ENCODE data around the gene SNX2. TPM values are rescaled to one million over a fixed set of nuclear protein-coding genes. Genes with fewer than 3 reads are reported as not detected.

Gene SNX2
- polyA plus RNA-seq, 1 experiment: 23.5 TPM

DNA sequence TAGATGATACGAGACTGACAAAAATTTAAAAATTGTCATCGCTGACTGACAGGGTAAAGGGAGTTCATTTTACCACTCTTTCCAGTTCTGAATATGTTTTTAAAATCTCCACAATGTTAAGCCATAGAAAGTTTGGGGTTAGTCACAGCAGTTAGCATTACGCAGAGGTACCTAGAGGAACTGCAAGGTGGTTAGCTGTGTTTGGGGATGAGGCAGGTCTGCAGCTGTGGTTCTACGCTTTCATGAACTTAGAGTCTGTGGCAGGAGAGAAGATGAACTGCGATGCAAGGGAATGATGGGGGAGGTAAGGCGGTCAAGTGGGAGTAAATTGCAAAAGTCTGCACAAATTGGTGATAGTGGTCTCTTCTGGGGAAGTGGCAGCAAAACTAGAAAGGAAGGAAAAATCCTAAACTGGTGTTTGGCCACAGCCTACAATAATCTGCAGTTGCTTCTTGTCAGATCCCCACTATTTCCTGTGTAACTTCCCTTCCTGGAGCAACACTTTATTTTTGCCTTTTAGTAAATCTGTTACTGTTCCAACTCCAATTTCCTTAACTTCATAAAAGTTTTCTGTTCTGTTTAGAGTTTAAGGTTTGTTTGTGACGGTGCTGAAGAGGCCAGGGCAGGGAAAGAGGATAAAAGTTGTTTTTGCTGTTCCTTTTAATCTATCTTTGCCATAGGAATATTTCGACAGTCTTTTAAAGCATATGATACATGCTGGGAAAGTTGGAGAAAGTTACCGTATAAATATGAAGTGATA lies 38.6 kb upstream of the SNX2 start:
- H3K36me3 ChIP-seq (ENCODE audit: control insufficient read depth, insufficient read depth, low read length): no peaks in the 10 kb centered on the region

GRCh38 chr5:122738088-122738487 lies 36.8 kb upstream of the SNX2 start:
- Histone ChIP-seq H3K36me3 (ENCODE audit: control insufficient read depth, insufficient read depth, low read length) (no peaks in the 10 kb centered on the region), H3K4me3 (ENCODE audit: low read depth, low read length) (no peak overlapping the region), H3K27me3 (ENCODE audit: control insufficient read depth, insufficient read depth, low read length) (no peaks in the 10 kb centered on the region)
- TF ChIP-seq, protein P1, sequence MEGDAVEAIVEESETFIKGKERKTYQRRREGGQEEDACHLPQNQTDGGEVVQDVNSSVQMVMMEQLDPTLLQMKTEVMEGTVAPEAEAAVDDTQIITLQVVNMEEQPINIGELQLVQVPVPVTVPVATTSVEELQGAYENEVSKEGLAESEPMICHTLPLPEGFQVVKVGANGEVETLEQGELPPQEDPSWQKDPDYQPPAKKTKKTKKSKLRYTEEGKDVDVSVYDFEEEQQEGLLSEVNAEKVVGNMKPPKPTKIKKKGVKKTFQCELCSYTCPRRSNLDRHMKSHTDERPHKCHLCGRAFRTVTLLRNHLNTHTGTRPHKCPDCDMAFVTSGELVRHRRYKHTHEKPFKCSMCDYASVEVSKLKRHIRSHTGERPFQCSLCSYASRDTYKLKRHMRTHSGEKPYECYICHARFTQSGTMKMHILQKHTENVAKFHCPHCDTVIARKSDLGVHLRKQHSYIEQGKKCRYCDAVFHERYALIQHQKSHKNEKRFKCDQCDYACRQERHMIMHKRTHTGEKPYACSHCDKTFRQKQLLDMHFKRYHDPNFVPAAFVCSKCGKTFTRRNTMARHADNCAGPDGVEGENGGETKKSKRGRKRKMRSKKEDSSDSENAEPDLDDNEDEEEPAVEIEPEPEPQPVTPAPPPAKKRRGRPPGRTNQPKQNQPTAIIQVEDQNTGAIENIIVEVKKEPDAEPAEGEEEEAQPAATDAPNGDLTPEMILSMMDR (IDR thresholded peaks at IDR 0.05; ENCODE audit: insufficient read depth, low read depth, low read length): no peak
- CTCF ChIA-PET: no interaction called here
- POLR2A ChIA-PET: no interaction called here
- DNase-seq (ENCODE audit: low read depth): no peak

More for the DNA sequence above, 38.6 kb upstream of the SNX2 start:
- ChIA-PET POLR2A (no interaction called here), CTCF (interaction anchor here (0.7 kb wide), 1 partner anchor 17 kb away, joined by 3 read pairs; no protein-coding TSS in a partner anchor)
- TF ChIP-seq, protein P1 (IDR thresholded peaks at IDR 0.05; ENCODE audit: insufficient read depth, low read depth, low read length): no peak
- Histone ChIP-seq H3K27me3 (ENCODE audit: control insufficient read depth, insufficient read depth, low read length) (no peaks in the 10 kb centered on the region), H3K4me3 (ENCODE audit: low read depth, low read length) (no peak overlapping the region)
- DNase-seq (ENCODE audit: low read depth): no peak

- CTCF ChIA-PET: no interaction called here
- DNase-seq (ENCODE audit: low read depth): no peak
- Histone ChIP-seq H3K36me3 (ENCODE audit: control insufficient read depth, insufficient read depth, low read length) (no peaks in the 10 kb centered on the region), H3K27me3 (ENCODE audit: control insufficient read depth, insufficient read depth, low read length) (no peaks in the 10 kb centered on the region; the same call in 1 of the 2 replicates), H3K4me3 (ENCODE audit: low read depth, low read length) (no peak overlapping the region)
- POLR2A ChIA-PET: no interaction called here
- TF ChIP-seq, protein P1 (IDR thresholded peaks at IDR 0.05; ENCODE audit: insufficient read depth, low read depth, low read length): no peak
Measured at GRCh38 chr5:122741681-122742080, 33.2 kb upstream of the SNX2 start.

GRCh38 chr5:122743261-122743660 lies 31.6 kb upstream of the SNX2 start:
- Histone ChIP-seq H3K4me3 (ENCODE audit: low read depth, low read length) (no peak overlapping the region), H3K36me3 (ENCODE audit: control insufficient read depth, insufficient read depth, low read length) (no peaks in the 10 kb centered on the region), H3K27me3 (ENCODE audit: control insufficient read depth, insufficient read depth, low read length) (no peaks in the 10 kb centered on the region; the same call in 1 of the 2 replicates)
- ChIA-PET POLR2A (no interaction called here), CTCF (no interaction called here)
- no peak for DNase-seq (ENCODE audit: low read depth)
- TF ChIP-seq, protein P1 (IDR thresholded peaks at IDR 0.05; ENCODE audit: insufficient read depth, low read depth, low read length): no peak

DNA sequence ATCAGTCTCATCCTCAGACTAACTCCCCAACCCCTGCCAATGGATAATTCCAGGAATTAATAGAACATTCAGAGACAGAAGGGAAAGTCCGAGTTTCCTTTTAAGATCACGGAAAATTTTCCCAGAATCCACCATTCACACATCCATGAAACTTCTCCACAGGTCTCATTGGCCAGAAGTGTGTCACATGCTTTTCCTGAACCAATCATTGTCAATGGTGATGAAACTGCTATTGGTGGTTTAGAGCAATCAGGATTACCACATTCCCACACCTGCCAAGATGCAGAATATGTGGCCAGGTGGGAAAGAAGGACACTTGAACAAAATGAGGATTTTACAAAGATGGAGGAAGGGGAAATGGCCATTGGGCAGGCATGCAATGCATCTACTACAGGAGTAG lies 29.3 kb upstream of the SNX2 start:
- no peaks in the 10 kb centered on the region for H3K36me3 ChIP-seq (ENCODE audit: control insufficient read depth, insufficient read depth, low read length)
- DNase-seq (ENCODE audit: low read depth): no peak
- ChIA-PET POLR2A (no interaction called here), CTCF (no interaction called here)
- no peaks in the 10 kb centered on the region; the same call in 1 of the 2 replicates for H3K27me3 ChIP-seq (ENCODE audit: control insufficient read depth, insufficient read depth, low read length)
- no peak overlapping the region for H3K4me3 ChIP-seq (ENCODE audit: low read depth, low read length)
- TF ChIP-seq, protein P1 (IDR thresholded peaks at IDR 0.05; ENCODE audit: insufficient read depth, low read depth, low read length): no peak
